Tibial nerve (tissue), 4 donors: ENCODE data around the gene FAM222A. TPM values are rescaled to one million over a fixed set of nuclear protein-coding genes. Genes with fewer than 3 reads are reported as not detected.

Experiments used
- DNase-seq, 2 donors: peaks; one replicate each; pipeline ENCODE4 v3.0.0-alpha.2; 2019; ENCODE audit warnings: low spot score in 2 of 2
- H3K27ac ChIP-seq, 4 donors: fragments of 200-600 bp; sonication (generic) in 3 of 4; one replicate each; pipeline ENCODE4 v1.5.1; 2017 to 2019; ENCODE audit warnings: mild to moderate bottlenecking in 1 of 4
- H3K27me3 ChIP-seq, 2 donors: fragments of 200-600 bp; sonication (generic) in 1 of 2; one replicate each; pipeline versions ENCODE4 v1.5.1 to v1.6.0; 2017 to 2019
- H3K36me3 ChIP-seq, 3 donors: fragments of 200-600 bp; sonication (generic); one replicate each; pipeline ENCODE4 v1.5.1; 2018 to 2019
- H3K4me1 ChIP-seq, 4 donors: fragments of 200-600 bp; sonication (generic) in 3 of 4; one replicate each; pipeline ENCODE4 v1.5.1; 2017 to 2019
- H3K4me3 ChIP-seq, 4 donors: fragments of 200-600 bp; sonication (generic) in 3 of 4; one replicate each; pipeline ENCODE4 v1.5.1; 2017 to 2019; ENCODE audit warnings: mild to moderate bottlenecking in 1 of 4, moderate library complexity in 1 of 4
- H3K9me3 ChIP-seq, 4 donors: fragments of 200-600 bp; sonication (generic) in 3 of 4; one replicate each; pipeline ENCODE4 v1.5.1; 2017 to 2019
- CTCF ChIP-seq, 5 experiments: fragments of 200-600 bp in 3 of 5; fragments of 450-650 bp in 2 of 5; sonication (generic) in 3 of 5; IDR thresholded peaks; one replicate each; pipeline ENCODE4 v1.5.1; 2016 to 2019; ENCODE audit warnings: antibody characterized with exemption in 5 of 5, mild to moderate bottlenecking in 3 of 5, moderate library complexity in 2 of 5
- EP300 ChIP-seq, 2 donors: sonication (generic); formaldehyde crosslinking; IDR thresholded peaks; one replicate each; pipeline ENCODE4 v1.6.1; 2017; ENCODE audit warnings: antibody characterized with exemption in 2 of 2, mild to moderate bottlenecking in 1 of 2
- POLR2A ChIP-seq, 2 donors: fragments of 450-650 bp; IDR thresholded peaks; one replicate each; pipeline ENCODE4 v1.6.1; 2017; ENCODE audit warnings: antibody characterized with exemption in 2 of 2, mild to moderate bottlenecking in 2 of 2, moderate library complexity in 2 of 2
- WGBS, 2 donors: methylation state at CpG; one replicate each; pipeline ENCODE4 v1.1.5; 2018; 5-methylcytosine and 5-hydroxymethylcytosine counted together
- total RNA-seq, 4 donors: library from RNA; depleted of rRNA; stranded (reverse); fragments of >200 nt; gene quantifications; one replicate each; pipeline ENCODE4 v1.1.0, GENCODE V29; 2016

Gene FAM222A
- total RNA-seq, 4 donors from 2014 or later: 1.3 to 3.3 (median 1.9) TPM

GRCh38 chr12:109813810-109814416, 100.3 kb downstream of the FAM222A start:
- WGBS, 2 donors: 91 to 95% methylated on average over 6 of the region's 6 CpGs
- Histone ChIP-seq H3K4me3 (no peak overlapping the region), H3K27ac (no peak overlapping the region), H3K4me1 (no peaks in the 10 kb centered on the region), H3K36me3 (no peaks in the 10 kb centered on the region), H3K27me3 (peaks cover 0 to 2% of the 10 kb centered on the region in 2 donors), H3K9me3 (no peaks in the 10 kb centered on the region)
- no peak for DNase-seq
- TF ChIP-seq POLR2A (IDR thresholded peaks at IDR 0.05): no peak
- TF ChIP-seq CTCF (IDR thresholded peaks at IDR 0.05): no peak
- no peak for TF ChIP-seq EP300 (IDR thresholded peaks at IDR 0.05)

- Histone ChIP-seq H3K4me1 (no peaks in the 10 kb centered on the region), H3K9me3 (no peaks in the 10 kb centered on the region), H3K27me3 (peaks cover 0 to 2% of the 10 kb centered on the region in 2 donors), H3K4me3 (no peak overlapping the region), H3K27ac (no peak overlapping the region), H3K36me3 (no peaks in the 10 kb centered on the region)
- TF ChIP-seq CTCF (IDR thresholded peaks at IDR 0.05) (no peak), POLR2A (IDR thresholded peaks at IDR 0.05) (no peak), EP300 (IDR thresholded peaks at IDR 0.05) (no peak)
- 67 to 70% methylated on average over 20 of the region's 20 CpGs for WGBS, 2 donors
- DNase-seq: no peak
These were observed 101.0 kb downstream of the FAM222A start for GRCh38 chr12:109814600-109815150.

GRCh38 chr12:109815225-109815624, 101.6 kb downstream of the FAM222A start:
- DNase-seq: no peak
- WGBS, 2 donors: 84 to 89% methylated on average over 3 to 4 of the region's 4 CpGs
- H3K36me3 ChIP-seq: no peaks in the 10 kb centered on the region
- peaks cover 0 to 2% of the 10 kb centered on the region in 2 donors for H3K27me3 ChIP-seq
- no peak overlapping the region for H3K27ac ChIP-seq
- H3K9me3 ChIP-seq: no peaks in the 10 kb centered on the region
- no peak for TF ChIP-seq POLR2A (IDR thresholded peaks at IDR 0.05)
- no peak for TF ChIP-seq EP300 (IDR thresholded peaks at IDR 0.05)
- no peak for TF ChIP-seq CTCF (IDR thresholded peaks at IDR 0.05)
- H3K4me1 ChIP-seq: no peaks in the 10 kb centered on the region
- no peak overlapping the region for H3K4me3 ChIP-seq

GRCh38 chr12:109815757-109816617, 102.4 kb downstream of the FAM222A start:
- no peak for DNase-seq
- no peak overlapping the region for H3K4me3 ChIP-seq
- TF ChIP-seq POLR2A (IDR thresholded peaks at IDR 0.05) (no peak), CTCF (IDR thresholded peaks at IDR 0.05) (no peak), EP300 (IDR thresholded peaks at IDR 0.05) (no peak)
- no peak overlapping the region for H3K27ac ChIP-seq
- no peaks in the 10 kb centered on the region for H3K36me3 ChIP-seq
- 74 to 79% methylated on average over 10 of the region's 10 CpGs for WGBS, 2 donors
- peaks cover 0 to 2% of the 10 kb centered on the region in 2 donors for H3K27me3 ChIP-seq
- H3K9me3 ChIP-seq: no peaks in the 10 kb centered on the region
- H3K4me1 ChIP-seq: no peaks in the 10 kb centered on the region

- H3K27ac ChIP-seq: no peak overlapping the region
- DNase-seq: no peak
- no peaks in the 10 kb centered on the region for H3K4me1 ChIP-seq
- 80 to 90% methylated on average over 7 of the region's 7 CpGs for WGBS, 2 donors
- H3K27me3 ChIP-seq: peaks cover 0 to 2% of the 10 kb centered on the region in 2 donors
- H3K4me3 ChIP-seq: no peak overlapping the region
- TF ChIP-seq EP300 (IDR thresholded peaks at IDR 0.05) (no peak), POLR2A (IDR thresholded peaks at IDR 0.05) (no peak), CTCF (IDR thresholded peaks at IDR 0.05) (no peak)
- no peaks in the 10 kb centered on the region for H3K36me3 ChIP-seq
- no peaks in the 10 kb centered on the region for H3K9me3 ChIP-seq
These were observed 103.2 kb downstream of the FAM222A start for GRCh38 chr12:109816870-109817269.
